HEK293T (cell line): ENCODE measurements around the gene MPV17L2.

Experiments used
- ARNT ChIP-seq: fragments of 450-650 bp; IDR thresholded peaks from 2 replicates; pipeline ENCODE4 v1.6.1; 2017; ENCODE audit warnings: mild to moderate bottlenecking
- BHLHE40 ChIP-seq: fragments of 450-650 bp; IDR thresholded peaks from 2 replicates; pipeline ENCODE4 v1.6.1; 2016; ENCODE audit warnings: mild to moderate bottlenecking, moderate library complexity, borderline replicate concordance
- ELF4 ChIP-seq: fragments of 450-650 bp; IDR thresholded peaks from 2 replicates; pipeline ENCODE4 v1.6.1; 2017; ENCODE audit warnings: antibody characterized with exemption
- FOXA1 ChIP-seq: fragments of 450-650 bp; IDR thresholded peaks from 2 replicates; pipeline ENCODE4 v1.6.1; 2016; ENCODE audit warnings: mild to moderate bottlenecking
- FOXK2 ChIP-seq: fragments of 450-650 bp; IDR thresholded peaks from 2 replicates; pipeline ENCODE4 v1.6.1; 2016; ENCODE audit warnings: mild to moderate bottlenecking
- FOXM1 ChIP-seq: fragments of 450-650 bp; IDR thresholded peaks from 2 replicates; pipeline ENCODE4 v1.6.1; 2017; ENCODE audit warnings: mild to moderate bottlenecking, borderline replicate concordance
- HDGF ChIP-seq: fragments of 450-650 bp; IDR thresholded peaks from 2 replicates; pipeline ENCODE4 v1.6.1; 2017; ENCODE audit warnings: antibody characterized with exemption, borderline replicate concordance
- L3MBTL2 ChIP-seq: fragments of 450-650 bp; conservative IDR thresholded peaks from 2 replicates; pipeline ENCODE4 v1.6.1; 2016; ENCODE audit warnings: mild to moderate bottlenecking
- NFRKB ChIP-seq: fragments of 450-650 bp; IDR thresholded peaks from 2 replicates; pipeline ENCODE4 v1.6.1; 2016; ENCODE audit warnings: mild to moderate bottlenecking, moderate library complexity
- PKNOX1 ChIP-seq: fragments of 450-650 bp; IDR thresholded peaks from 2 replicates; pipeline ENCODE4 v1.6.1; 2016
- SP1 ChIP-seq: fragments of 450-650 bp; IDR thresholded peaks from 2 replicates; pipeline ENCODE4 v1.6.1; 2017
- SUZ12 ChIP-seq: fragments of 450-650 bp; IDR thresholded peaks from 2 replicates; pipeline ENCODE4 v1.6.1; 2016; ENCODE audit warnings: mild to moderate bottlenecking
- ZNF384 ChIP-seq: fragments of 450-650 bp; IDR thresholded peaks from 2 replicates; pipeline ENCODE4 v1.6.1; 2016

DNA sequence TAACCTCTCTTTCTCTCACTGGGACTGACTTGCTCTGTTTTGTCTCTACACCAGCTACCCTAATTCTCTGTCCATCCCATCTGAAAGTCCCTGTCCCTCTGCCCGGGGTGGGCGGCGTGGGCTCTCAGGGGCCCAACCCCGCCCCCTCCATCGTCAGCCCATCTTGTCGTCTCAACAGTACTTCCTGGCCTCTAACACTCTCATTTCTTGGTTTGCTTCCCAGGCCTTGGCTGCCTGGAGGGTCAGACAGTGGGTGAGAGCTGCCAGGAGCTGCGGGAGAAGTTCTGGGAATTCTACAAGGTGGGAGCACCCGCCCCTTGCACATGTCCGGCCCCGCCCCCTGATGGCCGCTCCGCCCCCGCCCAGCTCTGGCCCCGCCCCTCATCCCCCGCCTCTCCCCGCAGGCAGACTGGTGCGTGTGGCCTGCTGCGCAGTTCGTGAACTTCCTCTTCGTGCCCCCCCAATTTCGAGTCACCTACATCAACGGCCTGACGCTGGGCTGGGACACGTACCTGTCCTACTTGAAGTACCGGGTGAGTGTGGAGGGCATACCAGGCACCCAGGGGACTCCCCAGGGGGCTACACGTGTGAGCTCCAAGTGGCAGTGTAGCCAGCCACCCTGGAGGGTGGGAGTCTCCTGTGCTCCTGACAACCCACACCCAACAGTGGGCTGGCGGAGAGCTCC lies 1.7 kb downstream of the MPV17L2 start:
- no peak for TF ChIP-seq FOXM1
- no peak for TF ChIP-seq SP1
- no peak for TF ChIP-seq SUZ12
- TF ChIP-seq HDGF: no peak
- no peak for TF ChIP-seq PKNOX1
- no peak for TF ChIP-seq FOXA1
- TF ChIP-seq ZNF384: no peak
- TF ChIP-seq BHLHE40: no peak
- TF ChIP-seq NFRKB: no peak
- TF ChIP-seq FOXK2: no peak
- no peak for TF ChIP-seq ELF4
- no peak for TF ChIP-seq L3MBTL2
- TF ChIP-seq ARNT: no peak
